Measurements from ENCODE around the gene EIF1.
"Not testable (repeated sequence)": the region's sequence is repeated elsewhere in the genome, so short reads cannot be mapped to it uniquely, and the experiment has no call there.

Gene EIF1

DNA sequence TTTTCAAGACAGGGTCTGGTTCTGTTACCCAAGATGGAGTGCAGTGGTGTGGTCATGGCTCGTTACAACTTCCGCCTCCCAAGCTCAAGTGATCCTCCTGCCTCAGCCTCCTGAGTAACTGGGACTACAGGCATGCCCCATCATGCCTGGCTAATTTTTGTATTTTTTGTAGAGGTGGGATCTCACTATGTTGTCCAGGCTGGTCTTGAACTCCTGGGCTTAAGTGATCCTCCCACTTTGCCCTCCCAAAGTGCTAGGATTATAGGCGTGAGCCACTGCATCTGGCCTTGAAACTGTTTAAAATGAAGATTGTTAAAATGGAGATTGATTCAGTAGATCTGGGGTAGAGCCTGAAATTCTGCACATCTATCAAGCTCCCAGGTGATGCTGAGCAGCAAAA lies 12.2 kb downstream of the EIF1 start:
- DNase-seq (ENCODE audit: low spot score) = not testable (repeated sequence)

DNA sequence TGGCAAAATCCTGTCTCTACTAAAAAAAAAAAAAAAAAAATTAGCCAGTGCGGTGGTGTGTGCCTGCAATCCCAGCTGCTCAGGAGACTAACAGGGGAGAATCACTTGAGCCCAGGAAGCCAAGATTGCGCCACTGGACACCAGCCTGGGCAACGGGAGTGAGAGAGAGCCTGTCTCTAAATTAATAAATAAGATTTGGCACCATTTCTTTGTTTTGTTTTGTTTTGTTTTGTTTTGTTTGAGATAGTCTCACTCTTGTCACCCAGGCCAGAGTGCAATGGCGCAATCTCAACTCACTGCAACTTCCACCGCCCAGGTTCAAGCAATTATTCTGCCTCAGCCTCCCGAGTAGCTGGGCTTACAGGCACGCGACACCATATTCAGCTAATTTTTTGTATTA lies 14.0 kb downstream of the EIF1 start:
- DNase-seq (ENCODE audit: low spot score) = no peak

DNA sequence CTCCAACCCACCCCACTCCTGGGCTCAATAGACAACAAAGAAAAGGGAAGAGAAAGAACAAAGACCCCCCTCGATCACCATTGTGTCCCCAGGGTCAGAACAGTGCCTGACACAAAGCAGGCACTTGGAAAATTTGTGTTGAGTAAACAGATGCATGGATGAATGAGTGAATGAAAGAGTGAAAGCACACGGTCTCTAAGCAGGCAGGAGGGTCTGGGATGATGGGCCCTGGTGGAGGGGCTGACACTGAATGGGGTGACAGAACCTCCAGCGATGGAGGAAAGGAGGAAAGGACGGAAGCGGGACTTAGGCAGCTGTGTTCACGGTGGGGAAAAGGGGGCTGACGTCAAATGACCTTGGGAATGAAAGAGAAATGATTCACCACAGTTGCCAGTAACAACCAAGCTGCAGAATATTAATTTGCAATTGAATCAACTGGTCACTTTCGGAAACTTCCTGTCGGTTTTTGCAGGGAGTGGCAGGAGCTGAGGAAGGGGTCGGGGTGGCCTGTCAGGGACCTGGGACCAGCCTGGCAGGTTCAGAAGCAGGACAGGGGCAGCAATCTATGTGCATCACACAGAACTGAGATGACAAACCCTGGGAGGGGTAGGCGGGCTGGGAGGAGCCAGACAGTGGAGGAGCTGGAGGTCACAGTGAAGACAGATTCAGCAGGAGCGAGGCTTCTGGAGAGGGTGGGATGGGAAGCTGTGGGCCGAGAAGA lies 16.7 kb downstream of the EIF1 start:
- DNase-seq (ENCODE audit: low spot score) = no peak

DNA sequence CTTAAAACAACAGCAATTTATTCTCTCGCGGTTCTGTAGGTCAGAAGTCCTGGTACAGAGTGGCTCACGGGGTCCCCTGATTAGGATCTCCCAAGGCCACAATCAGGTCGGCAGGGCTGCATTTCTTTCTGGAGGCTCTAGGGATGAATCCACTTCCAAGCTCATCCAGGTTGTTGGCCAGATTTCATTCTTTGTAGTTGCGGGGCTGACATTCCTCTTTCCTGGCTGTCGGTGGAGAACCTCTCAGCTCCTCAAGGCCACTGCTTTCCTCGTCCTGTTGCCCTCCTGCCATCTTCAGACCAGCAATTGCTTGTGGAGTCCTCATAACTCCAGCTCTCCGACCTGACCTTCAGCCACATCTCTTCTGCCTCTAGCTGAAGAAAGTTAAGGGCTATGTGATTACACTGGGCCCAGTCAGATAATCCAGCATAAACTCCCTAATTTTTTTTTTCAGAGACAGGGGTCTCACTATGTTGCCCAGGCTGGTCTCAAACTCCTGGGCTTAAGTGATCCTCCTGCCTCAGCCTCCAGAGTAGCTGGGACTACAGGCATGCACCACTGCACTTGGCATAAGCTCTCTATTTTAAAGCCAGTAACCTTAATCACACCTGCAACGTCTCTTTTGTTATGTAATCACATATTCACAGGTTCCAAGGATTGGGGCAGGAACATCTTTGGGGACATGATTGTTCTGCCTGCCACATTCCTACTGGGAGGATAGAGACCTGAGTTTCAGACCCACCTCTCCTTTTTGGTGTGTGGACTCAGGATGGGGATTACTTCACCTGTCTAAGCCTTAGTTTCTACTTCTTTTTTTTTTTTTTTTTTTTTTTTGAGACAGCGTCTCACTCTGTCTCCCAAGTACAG lies 19.4 kb downstream of the EIF1 start:
- no peak for DNase-seq (ENCODE audit: low spot score)

DNA sequence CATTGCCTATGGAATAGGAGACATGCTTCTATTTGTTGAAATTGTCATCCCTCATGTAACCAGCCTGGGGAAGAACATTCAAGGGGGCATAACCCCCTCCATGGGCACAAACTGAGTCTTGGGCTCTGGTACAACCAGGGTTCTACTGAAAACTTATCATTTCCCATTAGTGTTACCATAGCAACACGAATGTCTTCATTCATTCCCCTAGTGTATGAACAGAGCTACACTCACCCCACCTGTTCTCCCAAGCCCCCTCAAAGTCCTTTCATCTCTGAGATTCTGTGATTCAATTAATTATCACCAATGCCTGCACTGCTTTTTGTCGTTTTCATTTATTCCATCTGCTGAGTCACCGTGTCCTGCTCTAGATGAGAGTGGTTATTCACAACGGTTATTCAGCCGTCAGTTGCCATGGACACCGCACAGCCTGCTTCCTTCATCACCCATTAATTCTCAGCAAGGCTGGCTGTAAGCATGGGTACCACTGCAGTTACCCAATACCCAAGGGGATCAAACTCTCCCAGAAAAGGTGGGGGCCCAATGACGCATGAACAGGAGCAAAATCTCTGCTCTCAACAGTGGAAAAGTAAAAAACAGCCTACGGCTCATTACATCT lies 21.9 kb downstream of the EIF1 start:
- peak; percentile 93 for DNase-seq (ENCODE audit: low spot score)

DNA sequence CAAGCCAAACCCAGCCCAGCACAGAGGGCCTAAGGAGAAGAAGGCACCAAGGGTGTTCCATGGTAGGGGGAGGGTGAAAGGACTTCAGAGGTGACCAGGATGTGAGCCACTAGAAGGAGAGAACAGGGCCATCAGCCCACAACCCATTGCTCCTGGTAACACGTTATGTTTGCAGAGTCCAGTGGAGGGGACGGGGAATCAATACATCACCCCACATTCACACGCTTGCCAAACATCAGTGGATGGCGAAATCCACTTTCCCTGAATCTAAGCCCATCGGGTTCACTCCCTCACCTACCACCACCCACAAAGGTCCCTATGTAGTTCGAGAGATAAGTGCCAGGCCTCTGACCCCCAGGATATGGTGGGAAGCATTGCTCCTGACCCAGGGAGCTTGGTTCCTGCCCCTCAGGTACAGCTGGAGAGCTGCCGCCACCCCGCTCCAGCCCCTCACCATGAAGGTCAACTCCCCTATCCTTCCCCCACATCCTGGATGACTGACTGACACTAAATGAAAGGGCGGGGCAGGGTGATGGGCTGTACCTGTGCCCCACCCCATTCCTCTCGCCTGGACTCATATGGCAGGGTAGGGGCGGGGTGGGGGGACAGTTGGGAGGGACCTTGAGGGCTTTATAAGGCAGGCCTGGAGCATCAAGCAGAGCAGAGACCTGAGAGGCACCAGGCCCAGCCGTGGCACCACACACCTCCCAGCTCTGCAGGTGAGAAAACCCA lies 23.1 kb downstream of the EIF1 start, which contains the start of gene GAST:
Gene GAST (plus strand): TSS at position 663 of the 732 bp plus-strand sequence. CDS start 3,106 bp downstream, outside the sequence.
- DNase-seq (ENCODE audit: low spot score) = no peak

DNA sequence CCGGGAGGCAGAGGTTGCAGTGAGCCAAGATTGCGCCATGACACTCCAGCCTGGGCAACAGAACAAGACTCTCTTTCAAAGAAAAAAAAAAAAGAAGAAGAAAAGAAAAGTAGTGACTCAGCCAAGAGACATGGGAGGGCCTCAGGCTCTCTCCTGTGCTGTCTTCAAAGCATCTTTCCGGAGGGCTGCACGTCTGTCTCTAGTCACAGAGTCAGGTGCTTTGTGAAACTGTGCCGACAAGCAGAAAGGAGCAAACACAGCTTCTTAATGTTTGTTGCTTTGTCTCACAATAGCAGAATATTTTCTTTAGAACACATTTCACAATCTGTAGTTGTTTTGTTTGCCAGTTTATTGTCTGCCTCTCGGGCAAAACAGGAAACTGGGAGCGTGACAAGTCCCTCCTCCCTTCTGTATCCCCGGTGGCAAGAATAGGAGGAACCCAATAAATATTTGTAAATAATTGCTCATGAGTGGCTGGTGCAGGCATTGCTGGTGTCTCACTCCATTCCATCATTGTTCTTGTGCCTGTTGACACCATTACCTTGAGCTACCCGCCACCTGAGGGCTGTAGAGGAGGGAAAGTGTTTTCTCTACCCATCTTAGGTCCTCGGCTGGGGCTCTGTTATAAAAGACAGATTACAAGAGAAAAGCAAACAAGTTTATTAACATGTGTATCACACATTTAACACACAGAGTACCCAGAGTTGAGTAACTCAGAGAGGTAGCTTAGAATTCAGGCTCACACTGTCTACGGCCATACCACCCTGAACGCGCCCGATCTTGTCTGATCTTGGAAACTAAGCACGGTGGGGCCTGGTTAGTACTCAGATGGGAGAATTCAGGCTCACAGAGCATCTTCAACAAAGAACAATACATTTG lies 29.0 kb downstream of the EIF1 start:
- DNase-seq (ENCODE audit: low spot score) = no peak

DNA sequence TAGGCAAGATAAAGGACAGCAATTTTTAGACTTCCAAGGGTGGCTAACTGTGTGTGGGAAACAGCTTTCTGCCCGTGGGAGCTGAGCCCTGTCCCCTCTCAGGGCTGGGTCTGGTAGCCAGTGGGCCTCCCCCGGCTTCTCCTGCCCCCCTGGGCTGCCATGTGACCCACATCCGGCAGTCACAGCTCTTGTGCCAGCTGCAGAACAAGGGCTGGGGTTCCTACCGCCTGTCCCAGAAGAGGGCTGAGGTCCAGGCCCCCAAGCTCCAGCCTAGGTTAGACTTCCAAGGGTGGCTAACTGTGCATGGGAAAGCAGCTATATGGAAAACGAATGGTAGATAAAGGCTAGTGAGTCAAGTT lies 29.6 kb downstream of the EIF1 start:
- DNase-seq (ENCODE audit: low spot score) = peak; percentile 59

DNA sequence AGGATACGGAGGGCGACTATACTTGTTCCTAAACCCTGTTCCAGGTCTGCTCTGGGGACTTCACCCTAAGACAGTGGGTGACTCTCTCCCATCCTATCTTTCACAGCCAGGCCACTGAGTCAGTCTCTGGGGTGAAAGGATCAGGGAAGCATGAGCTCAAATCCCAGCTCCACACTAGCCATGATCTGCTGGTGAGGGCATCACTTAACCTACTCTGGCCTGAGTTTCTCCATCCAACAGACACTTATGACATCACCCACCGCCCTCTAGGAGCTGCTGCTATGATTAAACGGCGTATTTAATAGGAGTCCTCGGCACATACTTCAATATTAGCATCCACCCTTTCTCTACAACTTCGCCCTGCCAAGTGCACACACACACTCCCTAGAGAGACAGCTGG lies 33.5 kb downstream of the EIF1 start:
- DNase-seq (ENCODE audit: low spot score) = no peak

DNA sequence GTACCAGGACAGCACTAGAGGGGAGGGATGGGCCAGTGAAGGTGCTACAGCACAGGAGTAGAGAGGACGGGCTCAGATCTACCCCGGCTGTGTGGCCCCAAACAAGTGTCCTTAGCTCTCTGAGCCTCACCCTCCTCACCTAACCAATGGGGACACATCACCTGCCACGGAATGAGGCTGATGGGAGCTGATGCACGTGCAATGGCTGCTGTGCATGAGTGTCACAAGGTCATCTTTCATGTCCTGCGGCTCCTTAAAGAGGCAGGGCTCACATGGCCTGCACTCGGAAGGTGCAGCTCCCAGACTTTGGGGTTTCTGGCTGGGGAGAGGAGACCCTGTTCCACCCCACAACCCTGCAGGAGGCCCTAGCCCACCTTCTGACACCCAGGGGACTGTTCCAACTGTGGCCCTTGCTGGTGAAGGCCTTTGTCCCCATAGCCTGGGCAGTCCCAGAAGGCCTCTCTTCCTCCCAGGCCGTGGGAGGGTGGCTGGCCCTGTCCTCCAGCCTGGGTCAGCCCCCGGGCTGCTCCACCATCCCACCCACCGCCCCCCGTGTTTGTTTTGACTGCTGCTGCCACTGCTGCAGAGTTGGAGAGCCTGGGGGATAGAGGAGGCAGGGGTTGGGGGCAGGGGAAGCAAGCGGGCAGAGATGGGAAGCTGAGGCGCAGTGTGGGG lies 35.3 kb downstream of the EIF1 start:
- DNase-seq (ENCODE audit: low spot score) = no peak

DNA sequence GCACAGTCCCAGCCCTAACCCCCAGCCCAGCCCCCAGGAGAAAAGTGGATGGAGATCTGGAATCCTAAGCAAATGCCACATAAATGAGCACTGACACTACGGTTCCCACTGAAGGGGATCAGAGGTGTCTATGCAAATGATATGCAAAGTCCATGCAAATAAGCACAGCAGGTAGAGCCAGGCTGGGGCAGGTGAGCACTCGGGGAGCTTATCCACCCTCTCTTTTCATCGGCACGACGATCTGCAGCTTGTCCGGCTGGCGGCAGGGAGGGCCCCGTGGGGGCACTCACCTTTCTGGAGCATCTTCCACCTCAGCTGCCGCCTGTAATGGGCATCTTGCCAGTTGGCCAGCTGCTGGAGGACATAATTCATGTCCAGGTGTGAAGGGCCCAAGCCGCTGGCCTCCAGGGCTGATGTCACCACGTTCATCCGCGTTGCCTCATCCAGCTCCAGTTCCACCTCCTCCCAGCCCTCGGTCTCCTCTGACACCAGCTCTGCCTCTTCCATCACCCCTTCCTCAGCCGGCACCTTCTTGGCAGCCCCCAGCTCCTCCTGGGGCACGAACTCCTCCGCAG lies 35.9 kb downstream of the EIF1 start:
- no peak for DNase-seq (ENCODE audit: low spot score)

DNA sequence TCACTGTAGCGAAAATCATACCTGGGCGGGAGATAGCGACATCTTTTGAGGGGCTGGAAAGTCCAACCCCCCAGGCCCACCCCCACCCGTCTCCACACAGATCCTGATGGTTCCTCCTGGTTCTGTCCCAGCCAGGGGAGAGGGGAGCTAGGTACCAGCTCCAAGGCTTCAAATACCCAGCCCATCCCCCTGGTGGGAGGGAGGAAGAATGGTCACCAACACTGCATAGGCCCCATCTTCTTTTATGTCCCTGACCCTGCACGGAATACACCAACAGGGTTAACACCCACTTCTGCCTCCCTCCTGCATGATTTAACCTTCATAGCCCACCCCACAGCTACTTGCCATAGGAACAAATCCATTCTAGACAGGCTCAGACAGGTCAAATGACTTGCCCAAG lies 36.4 kb downstream of the EIF1 start:
- DNase-seq (ENCODE audit: low spot score) = no peak

DNA sequence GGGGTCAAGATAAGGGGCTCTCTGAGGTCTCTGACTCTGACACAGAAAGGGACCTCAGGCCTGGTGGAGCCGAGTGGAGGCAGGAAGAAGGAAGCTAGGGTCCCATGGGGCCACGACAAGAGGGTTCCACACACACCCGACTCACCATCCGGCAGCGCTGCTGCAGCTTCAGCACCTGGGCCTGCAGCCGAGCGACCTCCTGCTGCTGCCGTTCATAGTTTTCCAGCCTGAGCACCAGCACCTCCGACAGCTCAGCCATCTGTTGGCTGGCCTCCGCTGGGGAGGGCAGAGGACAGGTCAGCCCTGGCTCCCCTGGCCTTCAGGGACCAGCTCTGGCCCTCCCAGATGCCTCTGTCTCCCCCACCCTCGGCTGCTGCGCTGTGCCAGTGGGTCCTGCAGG lies 39.4 kb downstream of the EIF1 start:
- no peak for DNase-seq (ENCODE audit: low spot score)

DNA sequence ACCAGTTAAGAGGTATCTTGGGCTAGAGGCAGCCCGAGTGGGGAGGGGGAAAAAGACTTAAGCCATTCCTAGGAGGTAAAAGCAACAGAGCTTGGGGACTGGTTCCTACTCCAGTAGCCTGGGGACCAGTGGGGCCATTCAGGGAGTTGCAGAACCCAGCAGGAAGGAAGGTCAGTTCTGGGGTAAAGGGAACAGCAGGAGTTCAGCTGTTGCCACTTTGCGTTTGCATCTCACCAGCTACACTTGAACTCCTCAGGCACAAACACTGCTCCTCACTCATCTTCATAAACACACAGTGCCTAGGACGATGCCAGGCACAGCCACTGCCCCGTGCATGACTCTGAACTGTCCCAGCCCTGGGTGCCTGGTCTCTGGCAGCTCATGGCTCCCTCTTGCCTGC lies 41.8 kb downstream of the EIF1 start:
- no peak for DNase-seq (ENCODE audit: low spot score)

DNA sequence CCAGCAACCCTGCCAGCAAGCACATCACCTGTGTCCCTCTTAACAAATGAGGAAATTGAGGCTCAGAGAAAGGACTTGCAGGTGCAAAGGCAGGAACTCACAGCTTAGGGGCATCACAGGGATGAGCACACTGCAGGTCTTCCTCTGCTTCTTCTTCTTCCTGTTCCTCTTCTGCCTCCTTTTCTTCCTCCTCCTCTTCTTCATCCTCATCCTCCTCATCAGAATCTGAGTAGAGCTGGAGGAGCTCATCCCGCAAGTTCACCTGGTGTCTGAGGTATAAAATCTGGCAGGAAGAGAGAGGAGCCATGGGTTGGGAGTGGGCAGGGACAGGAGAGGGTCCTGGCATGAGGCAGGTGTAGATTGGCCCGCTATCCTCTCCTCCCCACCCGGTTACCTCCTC lies 43.2 kb downstream of the EIF1 start:
- DNase-seq (ENCODE audit: low spot score) = no peak

DNA sequence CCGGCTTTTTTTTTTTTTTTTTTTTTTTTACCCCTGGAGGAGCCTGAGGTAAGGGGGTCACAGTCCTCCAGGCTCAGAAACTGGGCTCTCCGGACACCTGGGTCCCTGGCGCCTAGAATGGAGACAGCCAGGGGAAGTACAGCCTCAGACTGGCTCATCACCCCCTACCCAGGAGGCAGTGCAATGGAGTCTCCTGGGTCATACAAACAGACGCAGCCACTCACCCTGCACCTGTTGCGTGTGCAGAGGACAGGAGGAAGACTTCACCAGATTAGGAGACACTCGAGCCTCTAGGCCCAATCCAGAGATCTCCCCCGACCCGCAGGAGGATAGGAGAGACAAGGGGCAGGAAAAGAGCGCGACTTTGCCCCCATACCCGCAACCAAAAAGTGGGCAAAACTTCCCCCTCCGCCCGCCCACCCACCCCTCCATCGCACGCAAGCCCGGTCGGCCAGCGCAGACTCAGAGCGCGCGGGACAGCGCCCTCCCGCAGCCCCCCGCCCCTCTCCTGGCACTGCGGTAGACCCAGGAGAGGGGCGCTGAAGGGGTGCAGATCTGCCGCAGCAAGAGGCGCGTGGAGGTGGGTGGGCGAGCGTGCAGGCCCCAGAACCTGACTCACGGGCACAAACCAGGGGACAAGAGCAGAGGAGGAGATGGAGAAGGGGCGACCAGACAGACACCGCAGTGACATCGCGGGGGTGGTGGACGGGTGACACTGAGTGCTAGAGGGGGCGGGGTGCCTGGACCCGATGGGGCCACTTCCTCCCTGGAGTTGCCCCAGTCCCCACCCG lies 44.9 kb downstream of the EIF1 start:
- no peak for DNase-seq (ENCODE audit: low spot score)

DNA sequence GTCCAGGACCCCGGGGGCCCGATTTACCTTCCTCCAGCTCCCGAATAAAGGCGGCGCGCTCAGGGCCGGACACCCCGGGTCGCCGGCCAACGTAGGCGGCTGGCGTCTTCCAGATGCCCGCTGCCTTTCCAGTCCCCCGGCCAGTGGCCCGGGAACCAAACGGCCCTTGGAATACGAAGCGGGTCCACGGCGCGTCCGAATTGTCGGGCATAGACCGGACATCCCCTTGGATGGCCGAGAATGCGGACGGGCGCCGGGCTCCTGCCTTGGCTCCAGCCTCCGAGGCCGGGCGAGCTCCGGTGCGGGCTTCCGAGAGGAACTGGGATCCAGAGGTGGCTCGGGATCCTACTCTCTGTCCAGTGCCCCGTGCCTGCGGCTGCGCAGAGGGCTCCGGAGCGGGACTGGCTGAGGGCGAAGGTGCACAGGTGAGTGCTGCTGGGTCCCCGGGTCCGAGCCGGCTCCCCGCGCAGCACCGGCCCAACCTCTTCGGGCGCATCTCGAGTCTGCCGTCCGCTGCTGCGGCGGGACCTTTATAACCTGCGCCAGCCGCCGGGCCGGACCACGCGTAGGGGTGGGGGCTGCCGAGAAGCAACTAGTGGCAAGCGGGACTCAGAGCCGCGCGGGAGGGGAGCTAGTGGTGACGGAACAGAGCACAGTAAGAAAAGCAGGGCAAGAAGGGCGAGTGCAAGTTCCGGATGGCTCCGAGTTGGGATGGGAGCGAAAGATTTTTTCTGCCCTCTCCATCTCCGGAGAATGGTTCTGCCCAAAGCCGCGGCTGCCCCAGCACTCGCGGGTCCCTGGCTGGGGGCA lies 45.7 kb downstream of the EIF1 start, which contains the start of gene HAP1:
Gene HAP1 (minus strand): TSS at position 505 of the 810 bp plus-strand sequence. CDS start 9 bp downstream, at position 496.
- peak; percentile 39 for DNase-seq (ENCODE audit: low spot score)

DNA sequence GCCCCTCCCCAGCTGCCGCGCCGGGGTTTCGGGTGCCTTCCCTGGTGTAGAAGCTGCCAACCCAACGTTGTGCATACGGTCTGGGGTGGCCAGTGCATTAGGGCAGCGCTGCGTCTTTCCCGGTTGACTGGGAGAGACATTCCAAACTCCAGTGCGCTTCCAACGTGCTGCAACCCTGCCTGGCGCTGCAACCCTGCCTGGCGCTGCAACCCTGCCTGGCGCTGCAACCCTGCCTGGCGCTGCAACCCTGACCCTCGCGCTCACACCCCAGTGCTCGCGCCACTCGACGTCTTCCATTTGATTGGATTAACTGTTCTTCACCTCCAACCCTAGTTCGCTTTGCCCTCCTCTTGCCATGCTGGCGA lies 46.2 kb downstream of the EIF1 start:
- peak; percentile 18 for DNase-seq (ENCODE audit: low spot score)

DNA sequence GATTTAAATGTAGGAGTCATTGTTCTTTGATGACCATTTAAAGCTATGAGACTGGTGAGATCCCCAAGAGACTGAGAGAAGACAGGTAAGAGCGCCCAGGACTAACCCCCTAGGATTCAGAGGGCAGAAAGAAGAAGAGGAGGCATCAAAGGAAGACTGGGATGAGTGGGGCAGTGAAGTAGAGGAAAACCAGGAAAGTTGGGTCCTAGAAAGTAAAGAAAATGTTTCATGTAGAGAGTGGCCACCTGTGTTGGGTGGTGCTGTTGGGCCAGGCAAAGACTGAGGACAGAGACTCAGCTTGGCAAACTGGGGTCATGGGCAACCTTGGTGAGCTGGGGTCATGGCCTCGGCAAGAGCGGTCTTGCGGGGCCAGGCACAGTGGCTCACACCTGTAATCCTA lies 47.1 kb downstream of the EIF1 start:
- no peak for DNase-seq (ENCODE audit: low spot score)
